Neural cell (in vitro differentiated cells): ENCODE measurements around the gene PPP2R5D. TPM values are rescaled to one million over a fixed set of nuclear protein-coding genes. Genes with fewer than 3 reads are reported as not detected.

ENCODE experiments used
- H2AFZ ChIP-seq: fragments of 200-600, 300-800 bp; sonication (generic), shearing (Covaris generic); 2 replicates; pipeline ENCODE4 v1.6.0; 2014; ENCODE audit warnings: low read depth, mild to moderate bottlenecking, antibody characterized with exemption, low read length, moderate library complexity
- H3F3A ChIP-seq: fragments of 200-600 bp; shearing (Covaris generic); 2 replicates; pipeline ENCODE4 v1.6.1; 2016; ENCODE audit warnings: mild to moderate bottlenecking, moderate library complexity, mixed read lengths, antibody characterized with exemption, low read length; ENCODE audit not compliant: insufficient read depth, poor library complexity, severe bottlenecking
- H3K27ac ChIP-seq: fragments of 200-600, 300-800 bp; sonication (generic), shearing (Covaris generic); 2 replicates; pipeline ENCODE4 v1.5.1; 2014; ENCODE audit warnings: mild to moderate bottlenecking, low read length, moderate library complexity
- H3K27me3 ChIP-seq: fragments of 300-800, 200-600 bp; sonication (generic), shearing (Covaris generic); 2 replicates; pipeline ENCODE4 v1.6.0; 2014; ENCODE audit warnings: mild to moderate bottlenecking, low read depth, low read length, moderate library complexity; ENCODE audit not compliant: insufficient read depth
- H3K36me3 ChIP-seq: fragments of 300-800, 200-600 bp; sonication (generic), shearing (Covaris generic); 2 replicates; pipeline ENCODE4 v1.5.1; 2014; ENCODE audit warnings: mild to moderate bottlenecking, antibody characterized with exemption, low read length, moderate library complexity; ENCODE audit not compliant: insufficient read depth
- H3K4me2 ChIP-seq: fragments of 300-800, 200-600 bp; sonication (generic), shearing (Covaris generic); 2 replicates; pipeline ENCODE4 v1.6.0; 2014; ENCODE audit warnings: mild to moderate bottlenecking, low read length
- H3K4me3 ChIP-seq: fragments of 300-800, 200-600 bp; sonication (generic), shearing (Covaris generic); 2 replicates; pipeline ENCODE4 v1.5.1; 2014; ENCODE audit warnings: mild to moderate bottlenecking, low read length, moderate library complexity
- H3K79me2 ChIP-seq: fragments of 200-600 bp; shearing (Covaris generic); replicated peaks from 2 replicates; pipeline ENCODE4 v1.6.0; 2014; ENCODE audit warnings: mild to moderate bottlenecking, low read length, moderate library complexity; ENCODE audit not compliant: insufficient read depth
- H3K9ac ChIP-seq: fragments of 300-800, 200-600 bp; sonication (generic), shearing (Covaris generic); 2 replicates; pipeline ENCODE4 v1.6.1; 2016; ENCODE audit warnings: mild to moderate bottlenecking, low read length, mixed read lengths
- H3K9me2 ChIP-seq: fragments of 200-600 bp; shearing (Covaris generic); 2 replicates; pipeline ENCODE4 v1.6.1; 2016; ENCODE audit warnings: mild to moderate bottlenecking, low read length, mixed read lengths; ENCODE audit not compliant: insufficient read depth
- H3K9me3 ChIP-seq: fragments of 200-600, 300-800 bp; sonication (generic), shearing (Covaris generic); 2 replicates; pipeline ENCODE4 v1.6.1; 2016; ENCODE audit warnings: mild to moderate bottlenecking, mixed run types, low read length, moderate library complexity, mixed read lengths
- H4K20me1 ChIP-seq: fragments of 200-600 bp; shearing (Covaris generic); 2 replicates; pipeline ENCODE4 v1.6.1; 2016; ENCODE audit warnings: mild to moderate bottlenecking, mixed run types; ENCODE audit not compliant: insufficient read depth
- EP300 ChIP-seq: fragments of 450-650 bp; conservative IDR thresholded peaks from 2 replicates; pipeline ENCODE4 v1.6.1; 2014; ENCODE audit warnings: antibody characterized with exemption, mild to moderate bottlenecking, moderate library complexity; ENCODE audit not compliant: poor library complexity, severe bottlenecking
- EZH2 ChIP-seq: fragments of 200-600, 300-800 bp; shearing (Covaris generic), sonication (generic); IDR thresholded peaks from 2 replicates; pipeline ENCODE4 v1.6.1; 2014; ENCODE audit warnings: antibody characterized with exemption, low read length, borderline replicate concordance, mild to moderate bottlenecking; ENCODE audit not compliant: insufficient read depth, poor library complexity, severe bottlenecking
- MXI1 ChIP-seq: fragments of 450-650 bp; conservative IDR thresholded peaks from 2 replicates; pipeline ENCODE4 v1.6.1; 2014; ENCODE audit warnings: antibody characterized with exemption, mild to moderate bottlenecking; ENCODE audit not compliant: poor library complexity, severe bottlenecking
- POLR2AphosphoS5 ChIP-seq: IDR thresholded peaks from 2 replicates; pipeline ENCODE4 v1.6.1; 2012
- RAD21 ChIP-seq: fragments of 450-650 bp; conservative IDR thresholded peaks from 2 replicates; pipeline ENCODE4 v1.6.1; 2014; ENCODE audit warnings: antibody characterized with exemption, mild to moderate bottlenecking, moderate library complexity
- SMC3 ChIP-seq: fragments of 450-650 bp; conservative IDR thresholded peaks from 2 replicates; pipeline ENCODE4 v1.6.1; 2014; ENCODE audit warnings: antibody characterized with exemption, mild to moderate bottlenecking, moderate library complexity; ENCODE audit not compliant: poor library complexity
- TAF1 ChIP-seq: IDR thresholded peaks from 2 replicates; pipeline ENCODE4 v1.6.1; 2012; ENCODE audit warnings: low read depth
- polyA plus RNA-seq: library from polyadenylated mRNA; depleted of rRNA; stranded (reverse); fragments of >200 nt; gene quantifications from 2 replicates; pipeline ENCODE4 v1.2.3, GENCODE V29; 2014
- TF ChIP-seq, protein P1 (sequence below): fragments of 450-650 bp; IDR thresholded peaks from 2 replicates; pipeline ENCODE4 v1.5.1; 2014; ENCODE audit warnings: antibody characterized with exemption, mild to moderate bottlenecking, moderate library complexity; ENCODE audit not compliant: poor library complexity, severe bottlenecking
- TF ChIP-seq, protein P2 (sequence below): IDR thresholded peaks from 2 replicates; pipeline ENCODE4 v1.6.1; 2012; ENCODE audit warnings: borderline replicate concordance

Gene PPP2R5D
- polyA plus RNA-seq, 1 donor from 2014 or later, result 41.1 TPM

- H4K20me1 ChIP-seq, result no peaks in the 10 kb centered on the region
- H3K79me2 ChIP-seq, result no peaks in the 10 kb centered on the region
- H3K27ac ChIP-seq, result no peak overlapping the region
- no peak overlapping the region for H3K4me3 ChIP-seq
- H3K9me2 ChIP-seq, result no peaks in the 10 kb centered on the region
- TF ChIP-seq, protein P1, sequence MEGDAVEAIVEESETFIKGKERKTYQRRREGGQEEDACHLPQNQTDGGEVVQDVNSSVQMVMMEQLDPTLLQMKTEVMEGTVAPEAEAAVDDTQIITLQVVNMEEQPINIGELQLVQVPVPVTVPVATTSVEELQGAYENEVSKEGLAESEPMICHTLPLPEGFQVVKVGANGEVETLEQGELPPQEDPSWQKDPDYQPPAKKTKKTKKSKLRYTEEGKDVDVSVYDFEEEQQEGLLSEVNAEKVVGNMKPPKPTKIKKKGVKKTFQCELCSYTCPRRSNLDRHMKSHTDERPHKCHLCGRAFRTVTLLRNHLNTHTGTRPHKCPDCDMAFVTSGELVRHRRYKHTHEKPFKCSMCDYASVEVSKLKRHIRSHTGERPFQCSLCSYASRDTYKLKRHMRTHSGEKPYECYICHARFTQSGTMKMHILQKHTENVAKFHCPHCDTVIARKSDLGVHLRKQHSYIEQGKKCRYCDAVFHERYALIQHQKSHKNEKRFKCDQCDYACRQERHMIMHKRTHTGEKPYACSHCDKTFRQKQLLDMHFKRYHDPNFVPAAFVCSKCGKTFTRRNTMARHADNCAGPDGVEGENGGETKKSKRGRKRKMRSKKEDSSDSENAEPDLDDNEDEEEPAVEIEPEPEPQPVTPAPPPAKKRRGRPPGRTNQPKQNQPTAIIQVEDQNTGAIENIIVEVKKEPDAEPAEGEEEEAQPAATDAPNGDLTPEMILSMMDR, result no peak
- TF ChIP-seq POLR2AphosphoS5, result no peak
- TF ChIP-seq, protein P2, sequence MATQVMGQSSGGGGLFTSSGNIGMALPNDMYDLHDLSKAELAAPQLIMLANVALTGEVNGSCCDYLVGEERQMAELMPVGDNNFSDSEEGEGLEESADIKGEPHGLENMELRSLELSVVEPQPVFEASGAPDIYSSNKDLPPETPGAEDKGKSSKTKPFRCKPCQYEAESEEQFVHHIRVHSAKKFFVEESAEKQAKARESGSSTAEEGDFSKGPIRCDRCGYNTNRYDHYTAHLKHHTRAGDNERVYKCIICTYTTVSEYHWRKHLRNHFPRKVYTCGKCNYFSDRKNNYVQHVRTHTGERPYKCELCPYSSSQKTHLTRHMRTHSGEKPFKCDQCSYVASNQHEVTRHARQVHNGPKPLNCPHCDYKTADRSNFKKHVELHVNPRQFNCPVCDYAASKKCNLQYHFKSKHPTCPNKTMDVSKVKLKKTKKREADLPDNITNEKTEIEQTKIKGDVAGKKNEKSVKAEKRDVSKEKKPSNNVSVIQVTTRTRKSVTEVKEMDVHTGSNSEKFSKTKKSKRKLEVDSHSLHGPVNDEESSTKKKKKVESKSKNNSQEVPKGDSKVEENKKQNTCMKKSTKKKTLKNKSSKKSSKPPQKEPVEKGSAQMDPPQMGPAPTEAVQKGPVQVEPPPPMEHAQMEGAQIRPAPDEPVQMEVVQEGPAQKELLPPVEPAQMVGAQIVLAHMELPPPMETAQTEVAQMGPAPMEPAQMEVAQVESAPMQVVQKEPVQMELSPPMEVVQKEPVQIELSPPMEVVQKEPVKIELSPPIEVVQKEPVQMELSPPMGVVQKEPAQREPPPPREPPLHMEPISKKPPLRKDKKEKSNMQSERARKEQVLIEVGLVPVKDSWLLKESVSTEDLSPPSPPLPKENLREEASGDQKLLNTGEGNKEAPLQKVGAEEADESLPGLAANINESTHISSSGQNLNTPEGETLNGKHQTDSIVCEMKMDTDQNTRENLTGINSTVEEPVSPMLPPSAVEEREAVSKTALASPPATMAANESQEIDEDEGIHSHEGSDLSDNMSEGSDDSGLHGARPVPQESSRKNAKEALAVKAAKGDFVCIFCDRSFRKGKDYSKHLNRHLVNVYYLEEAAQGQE, result no peak
- TF ChIP-seq SMC3, result no peak
- no peak for TF ChIP-seq MXI1
- TF ChIP-seq RAD21, result no peak
- TF ChIP-seq EP300, result no peak
- no peak for TF ChIP-seq TAF1
- no peak for TF ChIP-seq EZH2
- H3K4me2 ChIP-seq, result no peak overlapping the region
- no peaks in the 10 kb centered on the region for H3K36me3 ChIP-seq
- no peak overlapping the region for H2AFZ ChIP-seq
- H3K9me3 ChIP-seq, result no peaks in the 10 kb centered on the region
- no peaks in the 10 kb centered on the region for H3F3A ChIP-seq
- H3K27me3 ChIP-seq, result no peaks in the 10 kb centered on the region
- no peak overlapping the region for H3K9ac ChIP-seq
These were observed 49.3 kb downstream of the PPP2R5D start for GRCh38 chr6:43033496-43034189.

DNA sequence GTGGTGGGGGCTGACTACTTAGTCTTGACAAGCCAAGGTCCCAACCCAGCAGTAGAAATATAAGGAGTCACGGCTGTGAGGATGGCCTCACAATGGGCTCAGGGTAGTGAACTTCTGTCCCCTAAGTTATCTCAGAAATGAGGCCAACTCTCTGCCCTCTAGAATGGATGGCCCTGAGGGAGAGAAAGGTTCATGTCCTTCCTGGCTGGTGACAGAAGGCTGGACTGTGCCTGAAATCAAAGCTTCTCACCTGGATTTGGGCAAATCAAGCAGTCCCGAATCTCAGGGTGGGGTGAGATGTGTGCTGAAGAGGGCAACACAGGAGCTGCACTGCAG, 49.8 kb downstream of the PPP2R5D start:
- Histone ChIP-seq H3K9ac (no peak overlapping the region), H3K4me2 (no peak overlapping the region), H4K20me1 (no peaks in the 10 kb centered on the region), H3K4me3 (no peak overlapping the region), H3K36me3 (no peaks in the 10 kb centered on the region), H3K9me3 (no peaks in the 10 kb centered on the region), H3K27ac (no peak overlapping the region), H3K9me2 (no peaks in the 10 kb centered on the region), H3K27me3 (no peaks in the 10 kb centered on the region), H3F3A (no peaks in the 10 kb centered on the region), H3K79me2 (no peaks in the 10 kb centered on the region), H2AFZ (no peak overlapping the region)
- no peak for TF ChIP-seq SMC3
- TF ChIP-seq, protein P1, result no peak
